Spleen (tissue), 11 donors: Measurements from ENCODE around the gene RASSF5. TPM values are rescaled to one million over a fixed set of nuclear protein-coding genes. Genes with fewer than 3 reads are reported as not detected.
A peak's percentile ranks its signal among the peaks of the same experiment; 100 is the strongest.

ENCODE experiments used
- DNase-seq: peaks from one replicate; pipeline ENCODE4 v3.0.0-alpha.2; 2020
- H3K27ac ChIP-seq, 8 donors: fragments of 200-600 bp; sonication (generic) in 7 of 8; 1 replicate in 4 of 8; 2 replicates in 4 of 8; pipeline versions ENCODE4 v1.5.0 to v1.8.0; 2016 to 2021; ENCODE audit warnings: inconsistent platforms in 4 of 8, mild to moderate bottlenecking in 4 of 8, moderate library complexity in 1 of 8
- H3K27me3 ChIP-seq, 7 donors: fragments of 200-600 bp; sonication (generic) in 6 of 7; replicated peaks in 1 of 7; 1 replicate in 4 of 7; 2 replicates in 3 of 7; pipeline versions ENCODE4 v1.5.0 to v1.8.0; 2016 to 2021; ENCODE audit warnings: inconsistent platforms in 3 of 7, mild to moderate bottlenecking in 1 of 7
- H3K36me3 ChIP-seq, 6 donors: fragments of 200-600 bp; sonication (generic) in 5 of 6; 1 replicate in 4 of 6; 2 replicates in 2 of 6; pipeline versions ENCODE4 v1.5.0 to v1.8.0; 2016 to 2021; ENCODE audit warnings: inconsistent platforms in 2 of 6
- H3K4me1 ChIP-seq, 6 donors: fragments of 200-600 bp; sonication (generic) in 5 of 6; 1 replicate in 3 of 6; 2 replicates in 3 of 6; pipeline versions ENCODE4 v1.5.0 to v1.8.0; 2016 to 2021; ENCODE audit warnings: inconsistent platforms in 3 of 6
- H3K4me3 ChIP-seq, 8 donors: fragments of 200-600 bp; sonication (generic) in 7 of 8; 1 replicate in 4 of 8; 2 replicates in 4 of 8; pipeline versions ENCODE4 v1.5.0 to v1.8.0; 2016 to 2021; ENCODE audit warnings: inconsistent platforms in 4 of 8, mild to moderate bottlenecking in 4 of 8, moderate library complexity in 2 of 8
- H3K9me3 ChIP-seq, 8 donors: fragments of 200-600 bp; sonication (generic) in 7 of 8; 1 replicate in 4 of 8; 2 replicates in 4 of 8; pipeline versions ENCODE4 v1.5.0 to v1.8.0; 2016 to 2021; ENCODE audit warnings: inconsistent platforms in 4 of 8
- CTCF ChIP-seq, 11 experiments: fragments of 200-600 bp in 7 of 11; fragments of 450-650 bp in 4 of 11; sonication (generic) in 4 of 11; IDR thresholded peaks in 8 of 11; conservative IDR thresholded peaks in 3 of 11; 1 replicate in 7 of 11; 2 replicates in 4 of 11; pipeline versions ENCODE4 v1.4.0 to v1.8.0; 2016 to 2021; ENCODE audit warnings: antibody characterized with exemption in 11 of 11, inconsistent platforms in 4 of 11, mild to moderate bottlenecking in 1 of 11
- POLR2A ChIP-seq, 3 donors: fragments of 450-650 bp; IDR thresholded peaks; one replicate each; pipeline ENCODE4 v1.5.1; 2017; ENCODE audit warnings: antibody characterized with exemption in 3 of 3, mild to moderate bottlenecking in 1 of 3
- POLR2AphosphoS5 ChIP-seq, 3 donors: sonication (generic); formaldehyde crosslinking; IDR thresholded peaks; one replicate each; pipeline ENCODE4 v1.5.1; 2017; ENCODE audit warnings: antibody characterized with exemption in 3 of 3
- WGBS, 5 donors: extraction: QIAGEN DNeasy Blood & Tissue Kit in 3 of 5; methylation state at CpG; one replicate each; pipeline versions ENCODE4 v1.1.5 to v1.1.7; 2013 to 2018; 5-methylcytosine and 5-hydroxymethylcytosine counted together
- intact Hi-C: fragments of 100-400 bp; cut with DNase I; formaldehyde crosslinking; loops from one replicate; pipeline ENCODE4 v1.15.0; 2023; ENCODE audit warnings: low total_unique reads
- polyA plus RNA-seq, 3 donors: library from polyadenylated mRNA; stranded (reverse); fragments of 200-250 nt; gene quantifications; one replicate each; pipeline ENCODE4 v1.2.1, GENCODE V29; 2013
- total RNA-seq, 7 donors: library from RNA; depleted of rRNA in 3 of 7; stranded (reverse); fragments of >200 nt in 3 of 7; fragmentation: NEBNext Ultra II Directional in 4 of 7; extraction: Animal tissue kit (Norgen Biotek cat#: 25700) in 4 of 7; gene quantifications; one replicate each; pipeline versions ENCODE4 v1.1.0 to v1.2.1, GENCODE V29; 2016 to 2021
- donor health status: healthy with polysubstance abuse.
- donor health status: DM: no; HTN: no; CAD: no; lungs with moderate emphysema.
- donor health status: DM: no; HTN: no; CAD: no.
- donor health status: Bipolar disorder and iron deficiency.
- donor health status: healthy.
- donor health status: DM: no; HTN: no; CAD: no.
- donor health status: DM: yes; HTN: yes; CAD: no.

RASSF5 gene
- total and polyA plus RNA-seq, 10 donors, result 32.2 to 168 (median 127) TPM

GRCh38 chr1:206501881-206502280, 5.5 kb upstream of the RASSF5 start:
- Histone ChIP-seq H3K27me3 (peaks cover 0 to 13% (median 0%) of the 10 kb centered on the region in 7 donors), H3K27ac (peak overlapping the region in 6 of 8 donors; percentile 43 to 84 (median 56)), H3K9me3 (no peaks in the 10 kb centered on the region), H3K36me3 (peaks cover 0 to 29% (median 3%) of the 10 kb centered on the region in 6 donors), H3K4me3 (no peak overlapping the region), H3K4me1 (peaks cover 9 to 80% (median 43%) of the 10 kb centered on the region in 6 donors)
- DNase-seq, result peak; percentile 23
- intact Hi-C loops, result no loop called here
- 81 to 94% (median 82%) methylated on average over 5 of the region's 5 CpGs for WGBS, 5 donors
- TF ChIP-seq POLR2A (IDR thresholded peaks at IDR 0.05), result no peak
- no peak for TF ChIP-seq CTCF (IDR thresholded peaks at IDR 0.05 in 8 of 11, conservative IDR thresholded peaks at IDR 0.05 in 3 of 11)
- TF ChIP-seq POLR2AphosphoS5 (IDR thresholded peaks at IDR 0.05), result no peak

GRCh38 chr1:206502403-206502802, 4.9 kb upstream of the RASSF5 start:
- peaks cover 4 to 80% (median 43%) of the 10 kb centered on the region in 6 donors for H3K4me1 ChIP-seq
- H3K27me3 ChIP-seq, result peaks cover 0 to 19% (median 0%) of the 10 kb centered on the region in 7 donors
- WGBS, 5 donors, result 79 to 94% (median 86%) methylated on average over 2 of the region's 2 CpGs
- TF ChIP-seq POLR2AphosphoS5 (IDR thresholded peaks at IDR 0.05), result no peak
- TF ChIP-seq POLR2A (IDR thresholded peaks at IDR 0.05), result no peak
- no peak for TF ChIP-seq CTCF (IDR thresholded peaks at IDR 0.05 in 8 of 11, conservative IDR thresholded peaks at IDR 0.05 in 3 of 11)
- peak overlapping the region in 4 of 8 donors; percentile 53 to 84 (median 62) for H3K27ac ChIP-seq
- DNase-seq, result peak; percentile 45
- intact Hi-C loops, result no loop called here
- H3K36me3 ChIP-seq, result peaks cover 0 to 24% (median 3%) of the 10 kb centered on the region in 6 donors
- no peak overlapping the region for H3K4me3 ChIP-seq
- no peaks in the 10 kb centered on the region for H3K9me3 ChIP-seq

GRCh38 chr1:206502812-206503211, 4.5 kb upstream of the RASSF5 start:
- Histone ChIP-seq H3K4me1 (peaks cover 4 to 80% (median 43%) of the 10 kb centered on the region in 6 donors), H3K27me3 (peaks cover 0 to 23% (median 4%) of the 10 kb centered on the region in 7 donors), H3K27ac (peak overlapping the region in 3 of 8 donors; percentile 53 to 84 (median 64)), H3K4me3 (no peak overlapping the region), H3K36me3 (peaks cover 0 to 21% (median 3%) of the 10 kb centered on the region in 6 donors), H3K9me3 (no peaks in the 10 kb centered on the region)
- 84 to 94% (median 92%) methylated on average over 1 of the region's 1 CpG for WGBS, 5 donors
- DNase-seq, result no peak
- intact Hi-C loops, result no loop called here
- TF ChIP-seq POLR2AphosphoS5 (IDR thresholded peaks at IDR 0.05) (no peak), CTCF (IDR thresholded peaks at IDR 0.05 in 8 of 11, conservative IDR thresholded peaks at IDR 0.05 in 3 of 11) (no peak), POLR2A (IDR thresholded peaks at IDR 0.05) (no peak)

- intact Hi-C loops, result no loop called here
- Histone ChIP-seq H3K36me3 (peaks cover 0 to 13% (median 1%) of the 10 kb centered on the region in 6 donors), H3K27me3 (peaks cover 0 to 32% (median 9%) of the 10 kb centered on the region in 7 donors), H3K9me3 (no peaks in the 10 kb centered on the region), H3K27ac (peak overlapping the region in 7 of 8 donors; percentile 17 to 84 (median 46)), H3K4me1 (peaks cover 3 to 84% (median 49%) of the 10 kb centered on the region in 6 donors), H3K4me3 (no peak overlapping the region)
- 32 to 49% (median 41%) methylated on average over 8 of the region's 8 CpGs for WGBS, 5 donors
- TF ChIP-seq CTCF (IDR thresholded peaks at IDR 0.05 in 8 of 11, conservative IDR thresholded peaks at IDR 0.05 in 3 of 11) (no peak), POLR2A (IDR thresholded peaks at IDR 0.05) (no peak), POLR2AphosphoS5 (IDR thresholded peaks at IDR 0.05) (peak in 1 of 3 donors; percentile 17)
- peak; percentile 31 for DNase-seq
Measured at GRCh38 chr1:206503591-206504362, 3.6 kb upstream of the RASSF5 start.
